Neural progenitor cell (in vitro differentiated cells): ENCODE data around the gene AP5Z1. TPM values are rescaled to one million over a fixed set of nuclear protein-coding genes. Genes with fewer than 3 reads are reported as not detected.
"Not testable (repeated sequence)": the region's sequence is repeated elsewhere in the genome, so short reads cannot be mapped to it uniquely, and the experiment has no call there.

Experiments
- DNase-seq: peaks from one replicate; pipeline ENCODE4 v3.0.0-alpha.2; 2016; ENCODE audit warnings: low spot score
- H2AFZ ChIP-seq: fragments of 200-600 bp; sonication (generic); replicated peaks from 2 replicates; pipeline ENCODE4 v1.6.1; 2016; ENCODE audit warnings: antibody characterized with exemption
- H3F3A ChIP-seq: fragments of 200-600 bp; sonication (generic); 2 replicates; pipeline ENCODE4 v1.6.1; 2016; ENCODE audit warnings: antibody characterized with exemption, low read depth
- H3K27ac ChIP-seq: fragments of 200-600 bp; sonication (generic); 2 replicates; pipeline ENCODE4 v1.5.1; 2016; ENCODE audit warnings: mild to moderate bottlenecking
- H3K27me3 ChIP-seq: fragments of 200-600 bp; sonication (generic); 2 replicates; pipeline ENCODE4 v1.6.1; 2016; ENCODE audit warnings: mild to moderate bottlenecking, moderate library complexity
- H3K36me3 ChIP-seq: fragments of 200-600 bp; sonication (generic); 2 replicates; pipeline ENCODE4 v1.5.1; 2016
- H3K4me1 ChIP-seq: fragments of 200-600 bp; sonication (generic); 2 replicates; pipeline ENCODE4 v1.6.1; 2016; ENCODE audit warnings: mixed run types
- H3K4me2 ChIP-seq: fragments of 200-600 bp; sonication (generic); 2 replicates; pipeline ENCODE4 v1.6.1; 2016
- H3K4me3 ChIP-seq: fragments of 200-600 bp; sonication (generic); 2 replicates; pipeline ENCODE4 v1.5.1; 2016
- H3K79me2 ChIP-seq: fragments of 200-600 bp; sonication (generic); 2 replicates; pipeline ENCODE4 v1.6.1; 2016; ENCODE audit warnings: low read depth
- H3K9ac ChIP-seq: fragments of 200-600 bp; sonication (generic); 2 replicates; pipeline ENCODE4 v1.6.1; 2016
- H3K9me3 ChIP-seq: fragments of 200-600 bp; sonication (generic); 2 replicates; pipeline ENCODE4 v1.5.1; 2016; ENCODE audit warnings: low read depth
- H4K20me1 ChIP-seq: fragments of 200-600 bp; sonication (generic); 2 replicates; pipeline ENCODE4 v1.6.1; 2016; ENCODE audit warnings: low read depth
- H3K27ac Mint-ChIP-seq: 3 replicates; pipeline ENCODE4 v1.8.0; 2021; ENCODE audit warnings: mixed read lengths
- H3K27me3 Mint-ChIP-seq: 2 replicates; pipeline ENCODE4 v1.8.0; 2022; ENCODE audit warnings: low read depth, mild to moderate bottlenecking, inconsistent platforms, moderate library complexity, mixed read lengths; ENCODE audit not compliant: insufficient read depth
- H3K36me3 Mint-ChIP-seq: 3 replicates; pipeline ENCODE4 v1.8.0; 2021; ENCODE audit warnings: mixed read lengths
- H3K4me1 Mint-ChIP-seq: 3 replicates; pipeline ENCODE4 v1.8.0; 2021; ENCODE audit warnings: mixed read lengths
- H3K4me3 Mint-ChIP-seq: 3 replicates; pipeline ENCODE4 v1.8.0; 2021; ENCODE audit warnings: mild to moderate bottlenecking, moderate library complexity, mixed read lengths
- H3K9me3 Mint-ChIP-seq: 3 replicates; pipeline ENCODE4 v1.8.0; 2020; ENCODE audit warnings: mixed read lengths
- CTCF ChIP-seq: fragments of 200-600 bp; sonication (generic); IDR thresholded peaks from 2 replicates; pipeline ENCODE4 v1.5.1; 2017; ENCODE audit warnings: antibody characterized with exemption, mild to moderate bottlenecking
- EZH2 ChIP-seq: fragments of 200-600 bp; sonication (generic); IDR thresholded peaks from 2 replicates; pipeline ENCODE4 v1.6.1; 2017; ENCODE audit warnings: antibody characterized with exemption, mild to moderate bottlenecking, moderate library complexity
- EZH2phosphoT487 ChIP-seq: fragments of 200-600 bp; sonication (generic); IDR thresholded peaks from 2 replicates; pipeline ENCODE4 v1.6.1; 2017; ENCODE audit warnings: antibody characterized with exemption
- total RNA-seq: library from RNA; depleted of rRNA; stranded (reverse); fragments of >200 nt; gene quantifications from 2 replicates; pipeline ENCODE4 v1.2.3, GENCODE V29; 2015; ENCODE audit warnings: low replicate concordance

AP5Z1 gene
- total RNA-seq, 1 donor from 2014 or later: 8.3 TPM

GRCh38 chr7:4792537-4793126, 17.2 kb downstream of the AP5Z1 start:
- no peak overlapping the region for H3K27ac Mint-ChIP-seq
- Histone ChIP-seq H3K79me2 (no peaks in the 10 kb centered on the region), H3F3A (no peaks in the 10 kb centered on the region), H3K27ac (no peak overlapping the region), H2AFZ (peak overlapping the region; percentile 73), H3K4me1 (no peaks in the 10 kb centered on the region), H3K4me3 (peak overlapping the region; percentile 53), H3K36me3 (no peaks in the 10 kb centered on the region), H4K20me1 (no peaks in the 10 kb centered on the region), H3K9ac (no peak overlapping the region), H3K27me3 (no peaks in the 10 kb centered on the region), H3K9me3 (no peaks in the 10 kb centered on the region), H3K4me2 (peak overlapping the region; percentile 68)
- peak; percentile 73 for DNase-seq
- H3K4me3 Mint-ChIP-seq: no peak overlapping the region
- peaks cover 2% of the 10 kb centered on the region for H3K27me3 Mint-ChIP-seq
- H3K4me1 Mint-ChIP-seq: peaks cover 11% of the 10 kb centered on the region
- TF ChIP-seq EZH2phosphoT487: no peak
- no peak for TF ChIP-seq CTCF
- TF ChIP-seq EZH2: no peak
- H3K36me3 Mint-ChIP-seq: peaks cover 11% of the 10 kb centered on the region
- H3K9me3 Mint-ChIP-seq: no peaks in the 10 kb centered on the region

GRCh38 chr7:4793385-4793993, 18.1 kb downstream of the AP5Z1 start:
- H3K4me1 ChIP-seq, H2AFZ ChIP-seq, H3K9ac ChIP-seq, H3K27me3 Mint-ChIP-seq, H3F3A ChIP-seq, H3K79me2 ChIP-seq, H3K4me3 ChIP-seq, H3K4me2 ChIP-seq, H4K20me1 ChIP-seq, H3K9me3 ChIP-seq, H3K27ac Mint-ChIP-seq, H3K27me3 ChIP-seq, H3K36me3 ChIP-seq, H3K27ac ChIP-seq, H3K9me3 Mint-ChIP-seq, DNase-seq: not testable (repeated sequence)
- peaks cover 11% of the 10 kb centered on the region for H3K4me1 Mint-ChIP-seq
- H3K36me3 Mint-ChIP-seq: peaks cover 11% of the 10 kb centered on the region
- H3K4me3 Mint-ChIP-seq: peak overlapping the region; percentile 35

GRCh38 chr7:4794171-4794570, 18.7 kb downstream of the AP5Z1 start:
- H3K4me3 ChIP-seq, DNase-seq, H3K4me1 ChIP-seq, H3K4me3 Mint-ChIP-seq, H3K9me3 ChIP-seq, H3K4me2 ChIP-seq, H4K20me1 ChIP-seq, H3K9me3 Mint-ChIP-seq, H2AFZ ChIP-seq, H3F3A ChIP-seq, H3K79me2 ChIP-seq, H3K27me3 Mint-ChIP-seq, H3K27ac ChIP-seq, H3K27me3 ChIP-seq, H3K36me3 ChIP-seq, H3K9ac ChIP-seq: not testable (repeated sequence)
- peaks cover 11% of the 10 kb centered on the region for H3K4me1 Mint-ChIP-seq
- H3K36me3 Mint-ChIP-seq: peaks cover 13% of the 10 kb centered on the region
- peak overlapping the region; percentile 76 for H3K27ac Mint-ChIP-seq

GRCh38 chr7:4794591-4795350, 19.3 kb downstream of the AP5Z1 start:
- no peak overlapping the region for H3K4me2 ChIP-seq
- no peaks in the 10 kb centered on the region for H3F3A ChIP-seq
- no peak overlapping the region for H3K4me3 ChIP-seq
- no peaks in the 10 kb centered on the region for H3K36me3 ChIP-seq
- H3K4me1 ChIP-seq: no peaks in the 10 kb centered on the region
- peaks cover 2% of the 10 kb centered on the region for H3K27me3 Mint-ChIP-seq
- no peak overlapping the region for H2AFZ ChIP-seq
- no peaks in the 10 kb centered on the region for H3K27me3 ChIP-seq
- no peak for DNase-seq
- TF ChIP-seq EZH2 (no peak), CTCF (no peak), EZH2phosphoT487 (no peak)
- H3K79me2 ChIP-seq: no peaks in the 10 kb centered on the region
- no peak overlapping the region for H3K4me3 Mint-ChIP-seq
- H3K36me3 Mint-ChIP-seq: peaks cover 13% of the 10 kb centered on the region
- no peaks in the 10 kb centered on the region for H3K9me3 ChIP-seq
- H3K9ac ChIP-seq: no peak overlapping the region
- no peaks in the 10 kb centered on the region for H4K20me1 ChIP-seq
- peak overlapping the region; percentile 76 for H3K27ac Mint-ChIP-seq
- no peak overlapping the region for H3K27ac ChIP-seq
- H3K9me3 Mint-ChIP-seq: no peaks in the 10 kb centered on the region
- H3K4me1 Mint-ChIP-seq: peaks cover 11% of the 10 kb centered on the region
